Cardiac muscle cell (in vitro differentiated cells and primary cell): Measurements from ENCODE around the gene TRMT1. TPM values are rescaled to one million over a fixed set of nuclear protein-coding genes. Genes with fewer than 3 reads are reported as not detected.

Experiments
- DNase-seq, 2 donors: peaks; one replicate each; pipeline versions ENCODE4 v3.0.0 to v3.0.0-alpha.2; 2010 to 2017; ENCODE audit warnings: low read depth in 1 of 2, low spot score in 1 of 2
- H3K27ac ChIP-seq: fragments of 200-600 bp; sonication (generic); 2 replicates; pipeline ENCODE4 v1.5.1; 2016
- H3K27me3 ChIP-seq: fragments of 200-600 bp; sonication (generic); 2 replicates; pipeline ENCODE4 v1.6.0; 2016; ENCODE audit warnings: control low read depth
- H3K36me3 ChIP-seq: fragments of 200-600 bp; sonication (generic); 2 replicates; pipeline ENCODE4 v1.5.1; 2016; ENCODE audit warnings: control low read depth
- H3K4me1 ChIP-seq: fragments of 200-600 bp; sonication (generic); 2 replicates; pipeline ENCODE4 v1.8.1; 2017; ENCODE audit warnings: low read depth, mild to moderate bottlenecking, mixed run types
- H3K4me3 ChIP-seq: fragments of 200-600 bp; sonication (generic); 2 replicates; pipeline ENCODE4 v1.5.1; 2016; ENCODE audit warnings: mild to moderate bottlenecking
- H3K9me3 ChIP-seq: fragments of 200-600 bp; sonication (generic); 2 replicates; pipeline ENCODE4 v1.5.1; 2017; ENCODE audit warnings: low read depth, mild to moderate bottlenecking, control low read depth
- polyA plus RNA-seq: library from polyadenylated mRNA; unstranded; fragments of >200 nt; fragmentation: Nextera tagmentation; extraction: Ambion mirVana; gene quantifications from 2 replicates; pipeline ENCODE4 v1.2.1, GENCODE V29; 2016
- total RNA-seq: library from RNA; depleted of rRNA; stranded (reverse); fragments of >200 nt; gene quantifications from 2 replicates; pipeline ENCODE4 v1.2.3, GENCODE V29; 2016
- TF ChIP-seq, protein P1 (sequence below): IDR thresholded peaks from 2 replicates; pipeline ENCODE4 v1.5.1; 2012; ENCODE audit warnings: low read depth, mild to moderate bottlenecking, low read length

Gene TRMT1
- total and polyA plus RNA-seq, 2 experiments from 2014 or later: 48.5 to 56.0 TPM

DNA sequence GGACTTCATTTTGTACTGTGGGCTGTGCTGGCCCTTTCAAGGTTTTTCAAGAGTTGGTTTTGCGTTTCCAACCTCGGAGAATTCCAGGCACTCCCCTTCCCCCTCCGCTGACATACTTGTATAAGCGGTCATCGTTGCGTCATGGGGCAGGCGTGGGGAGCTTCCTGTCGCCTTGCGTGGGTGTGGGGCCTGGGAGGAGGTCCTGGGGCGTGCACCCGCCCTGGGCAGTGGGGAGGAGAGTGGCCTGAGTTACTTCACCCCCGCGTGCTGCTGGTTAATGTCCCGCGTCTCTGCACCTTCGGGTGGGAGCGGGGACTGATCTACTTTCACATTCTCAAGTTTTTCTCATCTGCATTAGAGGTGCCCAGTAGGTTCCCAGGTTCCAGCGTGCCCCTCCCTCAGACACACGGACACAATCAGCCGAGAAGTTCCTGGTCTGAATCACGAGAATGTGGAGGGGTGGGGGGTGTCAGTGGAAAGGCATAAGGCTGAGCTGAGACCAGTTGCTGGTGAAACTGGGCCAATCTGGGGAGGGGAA lies 37.8 kb upstream of the TRMT1 start:
- Histone ChIP-seq H3K36me3 (no peaks in the 10 kb centered on the region), H3K4me1 (peaks cover 16% of the 10 kb centered on the region), H3K4me3 (peak overlapping the region; percentile 42), H3K27me3 (no peaks in the 10 kb centered on the region), H3K9me3 (no peaks in the 10 kb centered on the region), H3K27ac (peak overlapping the region; percentile 97)
- peak; percentile 68 to 97 for DNase-seq
- TF ChIP-seq, protein P1, sequence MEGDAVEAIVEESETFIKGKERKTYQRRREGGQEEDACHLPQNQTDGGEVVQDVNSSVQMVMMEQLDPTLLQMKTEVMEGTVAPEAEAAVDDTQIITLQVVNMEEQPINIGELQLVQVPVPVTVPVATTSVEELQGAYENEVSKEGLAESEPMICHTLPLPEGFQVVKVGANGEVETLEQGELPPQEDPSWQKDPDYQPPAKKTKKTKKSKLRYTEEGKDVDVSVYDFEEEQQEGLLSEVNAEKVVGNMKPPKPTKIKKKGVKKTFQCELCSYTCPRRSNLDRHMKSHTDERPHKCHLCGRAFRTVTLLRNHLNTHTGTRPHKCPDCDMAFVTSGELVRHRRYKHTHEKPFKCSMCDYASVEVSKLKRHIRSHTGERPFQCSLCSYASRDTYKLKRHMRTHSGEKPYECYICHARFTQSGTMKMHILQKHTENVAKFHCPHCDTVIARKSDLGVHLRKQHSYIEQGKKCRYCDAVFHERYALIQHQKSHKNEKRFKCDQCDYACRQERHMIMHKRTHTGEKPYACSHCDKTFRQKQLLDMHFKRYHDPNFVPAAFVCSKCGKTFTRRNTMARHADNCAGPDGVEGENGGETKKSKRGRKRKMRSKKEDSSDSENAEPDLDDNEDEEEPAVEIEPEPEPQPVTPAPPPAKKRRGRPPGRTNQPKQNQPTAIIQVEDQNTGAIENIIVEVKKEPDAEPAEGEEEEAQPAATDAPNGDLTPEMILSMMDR: no peak

DNA sequence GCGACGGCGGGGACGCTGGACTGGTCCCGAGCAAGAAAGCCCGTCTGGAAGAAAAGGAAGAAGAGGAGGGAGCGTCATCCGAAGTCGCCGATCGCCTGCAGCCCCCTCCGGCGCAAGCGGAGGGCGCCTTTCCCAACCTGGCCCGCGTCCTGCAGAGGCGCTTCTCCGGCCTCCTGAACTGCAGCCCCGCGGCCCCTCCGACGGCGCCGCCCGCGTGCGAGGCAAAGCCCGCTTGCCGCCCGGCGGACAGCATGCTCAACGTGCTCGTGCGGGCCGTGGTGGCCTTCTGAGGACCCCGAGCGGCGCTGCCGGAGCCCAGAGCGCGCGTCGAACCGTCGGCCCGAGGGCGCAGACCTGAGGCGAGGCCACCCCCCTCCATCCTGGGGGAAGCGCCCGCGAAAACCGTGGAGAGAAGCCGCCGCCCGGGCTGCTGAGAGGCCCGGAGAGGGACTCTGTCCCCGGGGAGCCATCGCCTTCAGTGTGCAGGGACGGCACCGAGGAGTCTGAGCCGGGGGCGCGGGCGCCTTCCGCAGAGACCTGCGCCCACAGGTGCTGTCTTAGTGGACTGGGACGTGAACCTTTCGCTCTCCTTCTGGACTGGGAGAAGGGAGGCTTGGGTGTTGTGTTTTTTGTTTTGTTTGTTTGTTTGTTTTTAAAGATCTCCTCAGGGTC lies 37.2 kb upstream of the TRMT1 start:
- DNase-seq: peak; percentile 49 to 62
- Histone ChIP-seq H3K27ac (peak overlapping the region; percentile 97), H3K4me3 (peak overlapping the region; percentile 42), H3K9me3 (no peaks in the 10 kb centered on the region), H3K36me3 (no peaks in the 10 kb centered on the region), H3K4me1 (peaks cover 16% of the 10 kb centered on the region), H3K27me3 (no peaks in the 10 kb centered on the region)
- TF ChIP-seq, protein P1: peak; percentile 20

DNA sequence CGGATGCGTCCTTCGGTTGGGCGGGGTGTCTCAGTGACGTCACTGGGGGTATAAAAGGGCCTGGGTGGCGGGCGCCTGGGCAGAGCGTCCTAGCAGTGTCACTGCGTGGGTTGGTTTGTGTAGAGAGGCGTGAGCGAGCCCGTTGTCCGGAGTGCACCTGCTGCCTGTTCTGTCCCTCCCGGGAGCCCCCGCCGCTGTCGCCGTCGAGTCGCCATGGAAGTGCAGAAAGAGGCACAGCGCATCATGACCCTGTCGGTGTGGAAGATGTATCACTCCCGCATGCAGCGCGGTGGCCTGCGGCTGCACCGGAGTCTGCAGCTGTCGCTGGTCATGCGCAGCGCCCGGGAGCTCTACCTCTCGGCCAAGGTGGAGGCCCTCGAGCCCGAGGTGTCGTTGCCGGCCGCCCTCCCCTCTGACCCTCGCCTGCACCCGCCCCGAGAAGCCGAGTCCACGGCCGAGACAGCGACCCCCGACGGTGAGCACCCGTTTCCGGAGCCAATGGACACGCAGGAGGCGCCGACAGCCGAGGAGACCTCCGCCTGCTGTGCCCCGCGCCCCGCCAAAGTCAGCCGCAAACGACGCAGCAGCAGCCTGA lies 36.5 kb upstream of the TRMT1 start:
- H3K9me3 ChIP-seq: no peaks in the 10 kb centered on the region
- H3K27me3 ChIP-seq: no peaks in the 10 kb centered on the region
- H3K4me3 ChIP-seq: peak overlapping the region; percentile 42
- peaks cover 16% of the 10 kb centered on the region for H3K4me1 ChIP-seq
- TF ChIP-seq, protein P1: no peak
- no peaks in the 10 kb centered on the region for H3K36me3 ChIP-seq
- peak; percentile 93 to 95 for DNase-seq
- peak overlapping the region; percentile 97 for H3K27ac ChIP-seq

DNA sequence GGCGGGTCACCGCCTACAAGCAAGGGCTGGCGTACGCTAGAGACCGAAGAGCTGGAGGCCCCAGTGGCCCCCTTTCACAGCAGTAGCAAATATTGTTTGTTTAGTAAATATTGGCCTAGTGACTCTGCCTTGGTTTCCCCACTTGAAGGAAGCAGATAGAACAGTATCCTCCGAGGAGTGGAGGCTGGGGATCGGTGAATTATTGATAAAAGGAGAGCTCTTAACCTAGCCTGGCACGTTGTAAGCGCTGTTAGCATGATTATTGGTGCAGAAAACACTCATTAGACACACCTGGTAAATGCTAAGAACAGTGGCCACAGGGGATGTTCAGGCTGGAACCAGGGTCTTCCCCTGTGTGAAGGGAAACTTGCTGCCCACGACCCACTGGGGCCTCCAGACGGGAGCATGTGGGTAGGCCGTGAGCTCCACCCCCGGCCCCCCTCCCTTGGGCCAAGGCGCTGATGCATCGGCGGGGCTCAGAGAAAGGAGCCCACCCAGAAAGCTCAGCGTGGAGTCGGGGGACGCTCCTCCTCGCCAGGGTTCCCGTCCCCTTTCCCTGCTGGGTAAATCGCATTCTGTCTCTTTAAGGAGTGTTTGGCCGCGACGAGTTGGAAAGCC lies 35.9 kb upstream of the TRMT1 start:
- Histone ChIP-seq H3K4me1 (peaks cover 16% of the 10 kb centered on the region), H3K27ac (peak overlapping the region; percentile 97), H3K4me3 (peak overlapping the region; percentile 42), H3K9me3 (no peaks in the 10 kb centered on the region), H3K36me3 (no peaks in the 10 kb centered on the region), H3K27me3 (no peaks in the 10 kb centered on the region)
- no peak for DNase-seq
- TF ChIP-seq, protein P1: no peak

DNA sequence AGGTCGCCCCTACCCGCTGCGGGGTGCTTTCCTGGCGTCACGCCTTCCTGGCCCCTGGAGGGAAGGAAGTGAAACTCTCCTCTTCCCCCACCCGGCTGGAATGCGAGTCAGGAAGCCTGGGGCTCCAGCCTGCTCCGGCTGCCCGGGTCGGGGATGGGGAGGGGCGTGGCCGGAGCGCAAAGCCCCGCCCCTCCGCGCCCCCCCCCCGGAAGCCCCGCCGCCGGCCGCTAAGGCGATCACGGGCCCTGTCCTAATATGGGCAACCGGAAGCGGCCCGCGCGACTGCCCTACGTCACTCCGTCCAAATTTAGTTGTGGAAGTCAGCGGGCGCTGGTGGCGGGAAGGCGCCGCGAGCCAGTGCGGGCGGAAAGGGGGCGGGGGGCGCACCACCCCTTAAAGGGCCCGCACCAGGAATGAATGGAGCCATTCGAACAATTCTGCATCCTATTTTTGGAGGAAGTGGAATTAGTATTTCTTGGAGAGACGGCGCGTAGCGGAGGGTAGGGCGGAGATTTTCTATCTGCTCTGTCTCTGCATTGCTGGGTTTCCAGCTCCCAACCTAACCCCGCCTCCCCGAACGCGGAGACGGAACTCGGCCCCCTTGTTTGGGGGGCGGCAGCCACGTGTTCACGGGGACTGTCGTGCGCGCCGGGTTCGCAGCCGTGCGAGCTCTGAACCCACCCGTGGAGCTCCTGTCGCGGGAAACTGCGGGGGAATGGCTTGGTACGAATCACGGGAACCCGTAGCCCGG lies 35.2 kb upstream of the TRMT1 start:
- Histone ChIP-seq H3K4me3 (peak overlapping the region; percentile 78), H3K4me1 (peaks cover 16% of the 10 kb centered on the region), H3K36me3 (no peaks in the 10 kb centered on the region), H3K9me3 (no peaks in the 10 kb centered on the region), H3K27me3 (no peaks in the 10 kb centered on the region), H3K27ac (peak overlapping the region; percentile 97)
- TF ChIP-seq, protein P1: no peak
- peak; percentile 98 to 99 for DNase-seq
